NCI-H526 (cell line): ENCODE results near the gene SNAPC1.
"Not testable (repeated sequence)": the region's sequence is repeated elsewhere in the genome, so short reads cannot be mapped to it uniquely, and the experiment has no call there.

Experiments used
- DNase-seq, 2 experiments: peaks; one replicate each; lab custom pipeline; 2025; lab: John Stamatoyannopoulos, UW

The SNAPC1 gene, protein sequence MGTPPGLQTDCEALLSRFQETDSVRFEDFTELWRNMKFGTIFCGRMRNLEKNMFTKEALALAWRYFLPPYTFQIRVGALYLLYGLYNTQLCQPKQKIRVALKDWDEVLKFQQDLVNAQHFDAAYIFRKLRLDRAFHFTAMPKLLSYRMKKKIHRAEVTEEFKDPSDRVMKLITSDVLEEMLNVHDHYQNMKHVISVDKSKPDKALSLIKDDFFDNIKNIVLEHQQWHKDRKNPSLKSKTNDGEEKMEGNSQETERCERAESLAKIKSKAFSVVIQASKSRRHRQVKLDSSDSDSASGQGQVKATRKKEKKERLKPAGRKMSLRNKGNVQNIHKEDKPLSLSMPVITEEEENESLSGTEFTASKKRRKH

DNA sequence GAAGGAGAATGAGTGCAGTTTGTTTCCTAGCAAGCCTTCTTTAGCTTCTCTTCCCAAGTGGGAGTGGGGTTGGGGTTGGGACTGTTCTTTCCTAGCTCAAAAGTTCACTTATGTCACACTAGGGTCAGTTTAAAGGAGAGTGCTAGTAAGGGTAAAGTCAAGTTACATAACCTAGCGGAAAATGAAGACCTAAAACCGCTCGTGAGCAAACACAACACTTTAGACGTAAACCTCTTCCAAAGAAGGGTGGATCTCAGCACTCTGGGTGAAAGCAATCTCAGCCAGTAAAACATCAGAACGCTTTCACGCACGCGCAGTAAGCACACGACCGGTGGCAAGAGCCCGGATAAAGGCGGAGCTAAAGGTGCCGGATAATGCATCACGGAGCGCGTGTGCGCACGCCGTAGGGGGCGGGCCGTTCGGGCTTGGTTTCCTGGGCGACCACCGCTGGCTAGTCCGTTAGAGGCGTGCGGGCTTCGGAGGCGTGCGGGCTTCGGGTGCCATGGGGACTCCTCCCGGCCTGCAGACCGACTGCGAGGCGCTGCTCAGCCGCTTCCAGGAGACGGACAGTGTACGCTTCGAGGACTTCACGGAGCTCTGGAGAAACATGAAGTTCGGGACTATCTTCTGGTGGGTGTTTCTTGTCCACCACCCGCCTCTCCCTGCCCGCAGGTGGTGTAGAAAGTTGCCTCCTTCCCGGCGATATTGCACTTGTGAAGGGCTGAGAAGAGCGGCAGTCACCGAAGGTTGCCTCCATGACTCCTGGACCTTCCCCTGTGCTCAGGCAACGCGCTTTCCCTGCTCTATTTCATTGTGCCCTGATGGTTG, at the start of gene SNAPC1:
TSS of gene SNAPC1 (plus strand) at position 462 of the 828 bp plus-strand sequence. CDS start at position 503, 41 bp downstream.
- DNase-seq: peak; percentile 96 to 99

DNA sequence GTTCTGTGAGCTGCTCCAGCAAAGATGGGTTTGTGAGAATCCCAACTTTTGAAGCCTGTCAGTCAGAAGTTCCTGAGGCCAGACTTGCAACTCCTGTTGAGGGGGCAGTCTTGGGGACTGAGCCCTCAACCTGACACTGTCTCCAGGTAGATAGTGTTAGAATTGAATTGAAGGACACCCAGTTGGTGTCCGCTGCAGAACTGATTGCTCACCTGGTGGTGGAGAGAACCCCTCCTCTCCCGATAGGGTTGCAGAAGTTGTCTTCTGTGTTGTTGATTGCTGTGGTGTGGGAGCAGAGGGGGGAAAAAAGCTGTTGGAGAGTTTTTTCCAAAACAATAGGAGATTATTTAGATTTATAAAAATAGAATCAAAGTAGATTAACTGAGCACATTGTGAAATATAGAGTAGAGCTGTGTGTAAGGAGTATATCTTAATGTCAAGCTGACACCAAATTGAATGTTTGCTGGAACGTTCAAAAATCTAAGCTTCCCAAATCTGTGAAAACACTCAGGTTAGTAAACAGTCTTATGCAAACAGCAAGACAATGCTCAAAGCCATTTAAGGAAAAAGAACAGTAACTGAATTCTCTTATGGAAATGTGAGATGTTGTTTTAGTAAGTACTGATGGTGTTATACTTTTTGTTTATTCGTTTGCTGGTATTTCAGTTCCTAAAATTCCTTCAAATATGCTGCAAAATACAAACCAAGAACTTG, 48.3 kb upstream of the SNAPC1 start:
- no peak for DNase-seq

DNA sequence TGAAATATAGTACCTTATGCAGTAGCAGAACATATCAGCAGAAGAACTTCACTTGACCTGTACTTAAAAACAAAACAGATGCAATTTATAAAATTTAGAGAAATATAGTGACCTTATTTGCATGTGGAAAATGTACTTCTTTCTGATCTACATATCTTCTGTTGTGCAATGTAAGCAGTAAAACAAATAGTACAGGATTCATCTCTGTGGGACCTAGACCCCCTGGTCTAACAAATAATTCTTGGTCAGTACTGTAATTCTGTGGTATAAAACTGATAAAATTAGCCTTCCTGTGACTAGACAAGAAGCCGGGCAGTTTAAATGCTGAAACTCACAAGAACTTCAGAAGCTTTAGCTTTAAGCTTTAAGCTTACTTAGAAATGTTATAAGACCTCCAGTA, 45.3 kb upstream of the SNAPC1 start:
- DNase-seq: no peak

DNA sequence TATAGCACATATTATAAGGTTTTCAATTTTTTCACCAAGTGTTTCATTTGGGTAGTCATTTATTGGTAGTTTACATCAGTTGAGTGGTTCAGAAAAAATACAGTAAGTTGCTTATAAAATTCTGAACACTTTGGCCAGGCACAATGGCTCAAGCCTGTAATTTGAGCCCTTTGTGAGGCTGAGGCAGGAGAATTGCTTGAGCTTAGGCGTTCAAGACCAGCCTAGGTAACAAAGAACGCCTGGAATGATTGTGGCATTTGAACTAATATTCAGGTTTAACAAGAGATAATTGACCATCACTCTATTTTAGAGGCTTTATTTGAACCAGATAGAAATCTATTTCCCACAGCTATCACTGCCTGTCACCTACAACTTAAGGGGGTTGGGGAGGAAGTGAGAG, 44.2 kb upstream of the SNAPC1 start:
- DNase-seq: no peak

DNA sequence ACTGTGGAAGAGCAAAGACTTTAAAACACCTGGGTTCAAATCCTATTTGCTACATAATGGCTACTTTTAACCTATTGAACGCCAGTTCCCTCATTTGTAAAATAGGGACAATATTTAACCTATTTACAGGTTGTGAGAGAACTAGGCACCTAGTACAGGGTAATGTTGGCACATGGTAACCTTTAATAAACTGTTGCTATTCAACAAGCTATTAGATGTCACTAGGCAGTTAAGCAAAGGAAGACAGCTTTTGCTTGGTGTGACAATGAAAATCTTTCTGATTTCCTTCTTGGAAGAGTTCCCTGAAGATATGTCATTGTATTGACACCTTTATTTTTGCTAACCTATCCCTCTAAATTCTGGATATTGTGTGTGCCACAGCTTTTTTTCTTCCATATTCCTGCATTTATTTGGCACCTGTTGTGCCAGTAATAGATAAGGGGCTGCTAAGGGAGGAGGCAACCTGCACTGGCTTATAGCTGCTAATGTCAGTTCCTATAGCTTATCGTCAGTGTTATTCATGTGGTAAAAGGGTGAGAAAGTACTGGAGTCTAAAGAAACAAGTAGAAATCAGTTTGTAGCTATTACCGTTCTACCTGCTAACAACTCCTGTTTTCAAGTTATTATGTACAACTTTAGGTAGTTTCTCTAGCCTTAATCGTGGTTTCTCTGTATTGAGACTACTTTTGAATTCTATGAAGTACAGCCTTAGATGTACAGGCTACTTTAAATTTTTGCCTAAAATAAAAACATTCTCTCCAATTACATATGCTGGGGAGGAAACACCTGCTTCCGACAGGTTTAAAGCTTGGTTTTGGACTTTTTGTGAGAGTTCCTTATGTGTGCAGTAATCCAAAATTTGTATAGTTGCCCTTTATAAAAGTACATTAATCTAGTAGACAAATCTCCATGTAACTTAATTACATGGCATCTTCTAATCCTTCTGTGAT, 42.6 kb upstream of the SNAPC1 start:
- DNase-seq: no peak

DNA sequence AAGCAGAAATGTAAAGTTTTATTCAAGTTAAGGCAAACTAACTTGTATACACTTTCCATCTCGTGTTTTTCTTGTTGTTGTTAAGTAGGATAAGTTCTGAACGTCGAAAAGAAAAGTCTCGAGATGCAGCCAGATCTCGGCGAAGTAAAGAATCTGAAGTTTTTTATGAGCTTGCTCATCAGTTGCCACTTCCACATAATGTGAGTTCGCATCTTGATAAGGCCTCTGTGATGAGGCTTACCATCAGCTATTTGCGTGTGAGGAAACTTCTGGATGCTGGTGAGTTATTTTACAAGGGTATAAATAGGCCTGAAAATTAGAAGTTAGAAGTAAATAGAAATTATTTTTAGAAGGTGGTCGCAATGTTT, 41.9 kb upstream of the SNAPC1 start:
- DNase-seq: no peak

DNA sequence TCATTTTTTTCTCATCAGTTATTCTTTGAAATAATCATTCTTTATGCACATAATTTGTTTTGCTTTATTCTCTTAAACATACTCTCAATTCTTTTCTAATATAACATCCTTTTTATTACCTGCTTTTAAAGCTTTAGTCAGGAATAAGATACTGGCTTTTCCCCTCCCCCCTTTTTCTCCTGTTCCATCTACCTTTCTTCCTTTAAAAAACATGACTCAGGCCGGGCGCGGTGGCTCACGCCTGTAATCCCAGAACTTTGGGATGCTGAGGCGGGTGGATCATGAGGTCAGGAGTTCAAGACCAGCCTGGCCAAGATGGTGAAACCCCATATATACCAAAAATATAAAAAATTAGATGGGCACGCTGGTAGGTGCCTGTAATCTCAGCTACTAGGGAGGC, 41.5 kb upstream of the SNAPC1 start:
- DNase-seq: no peak

DNA sequence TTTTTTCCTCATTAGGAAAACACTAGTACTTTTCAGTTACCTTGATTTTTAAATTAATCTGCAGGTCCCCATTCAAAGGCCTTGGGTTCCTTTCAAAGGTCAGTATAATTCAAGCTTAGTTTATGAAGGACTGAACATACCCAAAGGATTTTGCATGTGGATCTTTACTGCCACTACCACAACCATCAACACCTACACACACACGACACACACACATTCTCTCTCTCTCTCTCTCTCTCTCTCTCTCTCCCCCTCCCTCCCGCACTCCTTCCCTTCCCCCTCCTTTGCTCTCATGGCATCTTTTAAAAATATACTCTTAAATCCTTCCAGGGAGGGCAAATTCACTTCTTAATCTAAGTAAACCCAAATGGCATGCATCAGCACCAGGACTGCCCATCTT, 38.1 kb upstream of the SNAPC1 start:
- no peak for DNase-seq

DNA sequence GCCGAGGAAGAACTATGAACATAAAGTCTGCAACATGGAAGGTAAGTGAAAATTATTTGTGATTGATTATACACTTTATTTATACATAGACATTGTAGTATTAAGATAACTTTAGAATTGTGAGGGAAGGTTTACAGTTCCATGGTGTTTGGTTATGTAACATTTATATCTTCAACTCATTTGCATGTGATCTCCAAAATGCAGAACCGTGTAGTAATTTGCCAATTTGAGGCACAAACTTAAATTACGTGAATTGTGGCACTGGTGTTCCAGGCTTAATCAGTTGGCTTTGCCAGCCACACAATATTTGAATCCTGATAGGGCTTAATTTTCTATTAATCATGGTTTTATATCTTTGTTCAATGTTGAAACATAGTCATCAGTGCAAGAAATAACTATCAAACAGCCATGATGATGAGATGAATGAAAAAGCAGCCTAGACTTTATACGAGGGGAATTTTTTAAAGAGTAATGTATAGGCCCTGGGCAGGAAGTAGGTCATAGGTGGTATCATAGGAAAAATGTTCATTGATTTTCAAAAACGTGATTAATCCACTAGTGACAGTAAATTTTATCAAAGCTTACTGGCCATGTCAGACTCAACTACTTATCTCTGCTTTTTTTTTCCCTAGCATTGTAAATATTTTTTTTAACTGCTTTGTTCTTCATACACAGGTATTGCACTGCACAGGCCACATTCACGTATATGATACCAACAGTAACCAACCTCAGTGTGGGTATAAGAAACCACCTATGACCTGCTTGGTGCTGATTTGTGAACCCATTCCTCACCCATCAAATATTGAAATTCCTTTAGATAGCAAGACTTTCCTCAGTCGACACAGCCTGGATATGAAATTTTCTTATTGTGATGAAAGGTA, 35.2 kb upstream of the SNAPC1 start:
- DNase-seq: no peak

DNA sequence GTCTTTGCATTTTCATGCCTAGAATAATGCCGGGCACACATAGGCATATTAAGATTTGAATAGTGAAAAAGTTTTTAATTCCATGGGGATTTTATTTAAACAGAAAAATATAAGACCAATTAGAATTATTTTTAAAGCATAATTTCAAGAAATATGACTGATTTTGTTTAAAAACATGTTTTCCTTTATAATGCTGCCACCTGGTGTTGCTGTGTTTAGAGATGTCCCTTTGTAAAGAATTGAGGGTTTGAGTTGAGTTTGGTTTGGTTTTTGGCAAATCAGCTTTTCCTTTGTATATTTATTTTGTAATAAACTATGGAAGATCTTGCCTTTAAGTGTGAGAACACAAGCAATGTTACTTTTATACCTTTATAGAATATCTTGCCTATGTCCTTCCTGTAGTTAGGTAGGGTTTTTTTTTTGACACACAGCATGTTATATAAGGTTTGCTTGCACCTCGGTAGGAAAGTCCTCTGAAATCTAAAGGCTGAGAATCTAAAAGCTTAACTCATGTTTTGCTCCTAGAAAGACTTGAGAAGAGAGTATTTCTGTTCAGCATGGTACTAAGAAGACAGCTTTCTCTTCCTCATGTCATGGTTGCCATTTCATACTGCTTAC, 31.4 kb upstream of the SNAPC1 start:
- DNase-seq: peak in 1 of 2 experiments; percentile 17

DNA sequence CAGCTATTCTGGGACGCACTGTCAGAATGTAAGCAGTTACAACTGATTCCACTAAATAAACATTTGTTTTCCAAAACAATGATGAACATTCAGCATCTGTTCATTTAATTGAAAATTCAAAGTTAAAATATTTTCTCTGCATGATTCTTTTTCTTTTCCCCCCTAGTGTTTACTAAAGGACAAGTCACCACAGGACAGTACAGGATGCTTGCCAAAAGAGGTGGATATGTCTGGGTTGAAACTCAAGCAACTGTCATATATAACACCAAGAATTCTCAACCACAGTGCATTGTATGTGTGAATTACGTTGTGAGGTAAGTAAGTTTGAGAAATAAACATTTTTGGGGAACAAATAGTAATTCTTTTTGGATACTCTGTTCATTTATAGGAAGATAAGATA, 28.2 kb upstream of the SNAPC1 start:
- no peak for DNase-seq

DNA sequence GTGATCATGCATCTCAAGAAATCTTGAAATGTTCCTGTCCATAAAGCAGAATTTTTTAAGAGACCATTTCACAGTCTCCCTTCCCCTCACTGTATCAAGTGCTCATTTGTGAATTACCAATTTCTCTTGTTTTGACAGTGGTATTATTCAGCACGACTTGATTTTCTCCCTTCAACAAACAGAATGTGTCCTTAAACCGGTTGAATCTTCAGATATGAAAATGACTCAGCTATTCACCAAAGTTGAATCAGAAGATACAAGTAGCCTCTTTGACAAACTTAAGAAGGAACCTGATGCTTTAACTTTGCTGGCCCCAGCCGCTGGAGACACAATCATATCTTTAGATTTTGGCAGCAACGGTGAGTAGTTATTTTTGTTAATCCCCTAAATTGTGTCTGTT, 25.5 kb upstream of the SNAPC1 start:
- no peak for DNase-seq

DNA sequence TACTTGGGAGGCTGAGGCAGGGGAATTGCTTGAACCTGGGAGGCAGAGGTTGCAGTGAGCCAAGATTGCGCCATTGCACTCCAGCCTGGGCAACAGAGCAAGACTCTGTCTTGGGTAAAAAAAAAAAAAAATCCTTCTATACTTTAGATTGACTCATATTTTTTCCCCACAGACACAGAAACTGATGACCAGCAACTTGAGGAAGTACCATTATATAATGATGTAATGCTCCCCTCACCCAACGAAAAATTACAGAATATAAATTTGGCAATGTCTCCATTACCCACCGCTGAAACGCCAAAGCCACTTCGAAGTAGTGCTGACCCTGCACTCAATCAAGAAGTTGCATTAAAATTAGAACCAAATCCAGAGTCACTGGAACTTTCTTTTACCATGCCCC, 24.3 kb upstream of the SNAPC1 start:
- DNase-seq: no peak

DNA sequence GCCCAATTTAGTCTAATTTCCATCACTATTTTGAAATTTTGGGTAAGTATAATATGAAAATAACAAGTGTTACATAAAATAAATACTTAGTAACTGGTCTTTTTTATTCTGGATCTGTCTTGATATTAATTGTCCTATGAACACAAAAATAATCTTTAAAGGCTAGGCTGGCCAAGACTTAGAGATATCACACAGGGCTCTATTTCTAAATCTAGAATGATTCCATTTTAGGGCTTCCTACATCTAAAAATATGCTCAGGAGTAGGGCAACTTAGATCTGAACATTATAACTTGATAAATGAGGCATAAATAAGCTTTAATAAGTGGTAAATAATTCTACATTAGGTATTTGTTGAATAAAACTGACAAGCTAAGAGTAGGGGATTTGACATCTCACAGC, 23.1 kb upstream of the SNAPC1 start:
- no peak for DNase-seq

DNA sequence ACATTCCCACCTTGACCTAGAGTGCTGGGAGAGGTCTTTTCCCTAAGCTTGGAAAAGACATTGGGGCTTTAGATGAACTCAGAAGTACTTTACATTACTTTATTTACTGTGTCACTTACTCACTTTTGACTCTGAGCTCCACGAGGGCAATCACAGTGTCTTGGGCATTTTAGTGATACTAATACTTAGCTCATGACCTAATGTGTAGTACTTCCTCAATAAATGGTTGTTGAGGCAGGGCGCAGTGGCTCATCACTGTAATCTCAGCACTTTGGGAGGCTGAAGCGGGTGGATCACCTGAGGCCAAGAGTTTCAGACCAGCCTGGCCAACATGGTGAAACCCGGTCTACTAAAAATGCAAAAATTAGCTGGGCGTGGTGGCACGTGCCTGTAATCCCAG, 19.8 kb upstream of the SNAPC1 start:
- DNase-seq: no peak

DNA sequence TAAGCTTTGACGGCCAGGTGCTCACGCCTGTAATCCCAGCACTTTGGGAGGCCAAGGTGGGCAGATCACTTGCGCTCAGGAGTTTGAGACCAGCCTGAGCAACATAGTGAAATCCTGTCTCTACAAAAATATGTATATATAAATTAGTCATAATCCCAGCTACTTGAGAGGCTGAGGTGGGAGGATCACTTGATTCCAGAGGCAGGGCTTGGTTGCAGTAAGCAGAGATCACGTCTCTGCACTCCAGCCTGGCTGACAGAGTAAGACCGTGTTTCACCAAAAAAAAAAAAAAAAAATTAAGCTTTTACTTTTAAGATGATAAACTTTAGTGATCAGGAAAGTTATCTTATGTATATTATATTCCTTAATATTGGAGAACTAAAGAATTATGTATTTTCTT, 18.0 kb upstream of the SNAPC1 start:
- DNase-seq: no peak

DNA sequence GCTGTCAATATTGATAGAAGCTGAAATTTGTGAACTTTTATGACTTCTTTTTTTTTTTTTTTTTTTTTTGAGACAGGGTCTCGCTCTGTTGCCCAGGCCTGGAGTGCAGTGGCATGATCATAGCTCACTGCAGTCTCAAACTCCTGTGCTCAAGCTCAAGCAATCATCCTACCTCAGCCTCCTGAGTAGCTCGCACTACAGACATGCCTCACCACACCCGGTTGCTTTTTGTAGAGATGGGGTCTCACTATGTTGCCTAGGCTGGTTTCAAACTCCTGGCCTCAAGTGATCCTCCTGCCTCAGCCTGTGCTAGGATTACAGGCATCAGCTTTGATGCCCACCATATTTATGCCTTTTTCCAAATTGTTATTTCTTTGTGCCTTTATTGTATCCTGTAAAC, 15.9 kb upstream of the SNAPC1 start:
- DNase-seq: not testable (repeated sequence)

DNA sequence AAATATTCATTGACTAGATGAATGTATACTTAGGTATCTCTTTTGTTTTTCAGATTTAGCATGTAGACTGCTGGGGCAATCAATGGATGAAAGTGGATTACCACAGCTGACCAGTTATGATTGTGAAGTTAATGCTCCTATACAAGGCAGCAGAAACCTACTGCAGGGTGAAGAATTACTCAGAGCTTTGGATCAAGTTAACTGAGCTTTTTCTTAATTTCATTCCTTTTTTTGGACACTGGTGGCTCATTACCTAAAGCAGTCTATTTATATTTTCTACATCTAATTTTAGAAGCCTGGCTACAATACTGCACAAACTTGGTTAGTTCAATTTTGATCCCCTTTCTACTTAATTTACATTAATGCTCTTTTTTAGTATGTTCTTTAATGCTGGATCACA, 15.3 kb upstream of the SNAPC1 start:
- DNase-seq: no peak

DNA sequence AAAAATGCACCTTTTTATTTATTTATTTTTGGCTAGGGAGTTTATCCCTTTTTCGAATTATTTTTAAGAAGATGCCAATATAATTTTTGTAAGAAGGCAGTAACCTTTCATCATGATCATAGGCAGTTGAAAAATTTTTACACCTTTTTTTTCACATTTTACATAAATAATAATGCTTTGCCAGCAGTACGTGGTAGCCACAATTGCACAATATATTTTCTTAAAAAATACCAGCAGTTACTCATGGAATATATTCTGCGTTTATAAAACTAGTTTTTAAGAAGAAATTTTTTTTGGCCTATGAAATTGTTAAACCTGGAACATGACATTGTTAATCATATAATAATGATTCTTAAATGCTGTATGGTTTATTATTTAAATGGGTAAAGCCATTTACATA, 14.9 kb upstream of the SNAPC1 start:
- DNase-seq: no peak

DNA sequence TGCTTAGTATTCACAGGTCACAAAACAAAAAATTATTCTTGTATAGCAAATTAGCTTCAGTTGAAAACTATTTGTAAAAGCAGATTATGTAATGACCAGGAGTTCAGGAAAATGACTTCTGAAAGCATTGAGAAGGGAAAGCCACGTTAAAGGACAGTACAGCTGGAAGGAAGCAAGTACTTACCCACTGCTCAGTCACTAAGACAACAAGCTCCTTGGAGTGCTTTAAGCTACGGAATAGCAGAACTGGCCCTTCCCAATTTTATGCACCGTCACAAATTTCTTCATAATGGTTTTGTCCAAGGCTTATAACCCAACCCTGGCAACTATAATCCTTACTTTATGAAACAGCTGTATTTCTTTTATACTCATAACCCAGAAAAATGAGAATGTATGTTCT, 13.0 kb upstream of the SNAPC1 start:
- DNase-seq: no peak
